Effector memory CD8-positive, alpha-beta T cell (primary cell): Measurements from ENCODE around the gene EEF2K.
A peak's percentile ranks its signal among the peaks of the same experiment; 100 is the strongest.

Experiments used
- ATAC-seq: fragments of 150-1000 bp; cut with Tn5 transposase; replicated peaks from 2 replicates; pipeline ENCODE4 v1.10.0; 2021; ENCODE audit warnings: mild to moderate bottlenecking, moderate library complexity
- DNase-seq, 3 experiments: peaks; one replicate each; pipeline ENCODE4 v3.0.0; 2021
- H3K27ac Mint-ChIP-seq, 2 donors: one replicate each; pipeline ENCODE4 v1.8.0; 2022; ENCODE audit warnings: mild to moderate bottlenecking in 2 of 2, mixed read lengths in 2 of 2, moderate library complexity in 2 of 2
- H3K27me3 Mint-ChIP-seq, 2 donors: one replicate each; pipeline ENCODE4 v1.8.0; 2022; ENCODE audit warnings: mixed read lengths in 2 of 2
- H3K36me3 Mint-ChIP-seq: one replicate; pipeline ENCODE4 v1.8.0; 2022; ENCODE audit warnings: mild to moderate bottlenecking, moderate library complexity, mixed read lengths; ENCODE audit not compliant: insufficient read depth
- H3K4me1 Mint-ChIP-seq, 2 donors: one replicate each; pipeline ENCODE4 v1.8.0; 2022; ENCODE audit warnings: low read depth in 2 of 2, mixed read lengths in 2 of 2
- H3K4me3 Mint-ChIP-seq, 2 donors: one replicate each; pipeline ENCODE4 v1.8.0; 2022; ENCODE audit warnings: mild to moderate bottlenecking in 2 of 2, mixed read lengths in 2 of 2, moderate library complexity in 2 of 2
- H3K9me3 Mint-ChIP-seq, 2 donors: one replicate each; pipeline ENCODE4 v1.8.0; 2022; ENCODE audit warnings: mixed read lengths in 2 of 2

EEF2K gene

GRCh38 chr16:22253272-22253671, 47.2 kb downstream of the EEF2K start:
- H3K27ac Mint-ChIP-seq: peak overlapping the region; percentile 74 to 82
- ATAC-seq (peak; percentile 45), DNase-seq (no peak)
- peaks cover 0 to 2% of the 10 kb centered on the region in 2 donors for H3K9me3 Mint-ChIP-seq
- H3K4me3 Mint-ChIP-seq: peak overlapping the region in 1 of 2 donors; percentile 17
- peaks cover 4 to 13% of the 10 kb centered on the region in 2 donors for H3K4me1 Mint-ChIP-seq
- no peaks in the 10 kb centered on the region for H3K27me3 Mint-ChIP-seq
- H3K36me3 Mint-ChIP-seq: peaks cover 30% of the 10 kb centered on the region

- no peak overlapping the region for H3K27ac Mint-ChIP-seq
- ATAC-seq (no peak), DNase-seq (no peak)
- H3K4me1 Mint-ChIP-seq: peaks cover 4 to 13% of the 10 kb centered on the region in 2 donors
- no peak overlapping the region for H3K4me3 Mint-ChIP-seq
- H3K9me3 Mint-ChIP-seq: peaks cover 0 to 2% of the 10 kb centered on the region in 2 donors
- peaks cover 24% of the 10 kb centered on the region for H3K36me3 Mint-ChIP-seq
- H3K27me3 Mint-ChIP-seq: no peaks in the 10 kb centered on the region
Observed at GRCh38 chr16:22255335-22255734, 49.3 kb downstream of the EEF2K start.

- Mint-ChIP-seq H3K9me3 (peaks cover 0 to 2% of the 10 kb centered on the region in 2 donors), H3K4me1 (peaks cover 4 to 15% of the 10 kb centered on the region in 2 donors), H3K27ac (peak overlapping the region in 1 of 2 donors; percentile 59), H3K4me3 (no peak overlapping the region), H3K36me3 (peaks cover 19% of the 10 kb centered on the region), H3K27me3 (no peaks in the 10 kb centered on the region)
- ATAC-seq: no peak
- DNase-seq: no peak
Observed at GRCh38 chr16:22257440-22257839, 51.4 kb downstream of the EEF2K start.

- H3K36me3 Mint-ChIP-seq: peaks cover 10% of the 10 kb centered on the region
- no peaks in the 10 kb centered on the region for H3K9me3 Mint-ChIP-seq
- no peak for ATAC-seq
- H3K27me3 Mint-ChIP-seq: no peaks in the 10 kb centered on the region
- H3K27ac Mint-ChIP-seq: peak overlapping the region in 1 of 2 donors; percentile 31
- H3K4me3 Mint-ChIP-seq: no peak overlapping the region
- no peak for DNase-seq
- H3K4me1 Mint-ChIP-seq: peaks cover 0 to 4% of the 10 kb centered on the region in 2 donors
Observed at GRCh38 chr16:22260490-22260889, 54.4 kb downstream of the EEF2K start.

- Mint-ChIP-seq H3K27ac (peak overlapping the region; percentile 42 to 78), H3K36me3 (peaks cover 5% of the 10 kb centered on the region), H3K27me3 (no peaks in the 10 kb centered on the region), H3K4me1 (peaks cover 0 to 4% of the 10 kb centered on the region in 2 donors), H3K9me3 (no peaks in the 10 kb centered on the region), H3K4me3 (peak overlapping the region in 1 of 2 donors; percentile 29)
- ATAC-seq (peak; percentile 70), DNase-seq (no peak)
Observed at GRCh38 chr16:22262460-22262859, 56.4 kb downstream of the EEF2K start.

GRCh38 chr16:22264786-22265185, 58.7 kb downstream of the EEF2K start:
- H3K36me3 Mint-ChIP-seq: peaks cover 9% of the 10 kb centered on the region
- H3K9me3 Mint-ChIP-seq: no peaks in the 10 kb centered on the region
- ATAC-seq (no peak), DNase-seq (no peak)
- peaks cover 0 to 4% of the 10 kb centered on the region in 2 donors for H3K4me1 Mint-ChIP-seq
- no peak overlapping the region for H3K4me3 Mint-ChIP-seq
- H3K27me3 Mint-ChIP-seq: no peaks in the 10 kb centered on the region
- H3K27ac Mint-ChIP-seq: no peak overlapping the region

GRCh38 chr16:22265351-22265750, 59.3 kb downstream of the EEF2K start:
- Mint-ChIP-seq H3K4me1 (peaks cover 0 to 4% of the 10 kb centered on the region in 2 donors), H3K9me3 (no peaks in the 10 kb centered on the region), H3K27me3 (no peaks in the 10 kb centered on the region), H3K4me3 (no peak overlapping the region), H3K27ac (peak overlapping the region in 1 of 2 donors; percentile 5), H3K36me3 (peaks cover 13% of the 10 kb centered on the region)
- ATAC-seq (no peak), DNase-seq (no peak)

- H3K36me3 Mint-ChIP-seq: peaks cover 13% of the 10 kb centered on the region
- H3K27me3 Mint-ChIP-seq: no peaks in the 10 kb centered on the region
- H3K4me3 Mint-ChIP-seq: no peak overlapping the region
- ATAC-seq (no peak), DNase-seq (no peak)
- no peaks in the 10 kb centered on the region for H3K9me3 Mint-ChIP-seq
- peaks cover 0 to 4% of the 10 kb centered on the region in 2 donors for H3K4me1 Mint-ChIP-seq
- peak overlapping the region in 1 of 2 donors; percentile 39 for H3K27ac Mint-ChIP-seq
Observed at GRCh38 chr16:22266546-22266945, 60.5 kb downstream of the EEF2K start.

GRCh38 chr16:22267764-22268163, 61.7 kb downstream of the EEF2K start:
- ATAC-seq (no peak), DNase-seq (no peak)
- H3K27me3 Mint-ChIP-seq: no peaks in the 10 kb centered on the region

GRCh38 chr16:22270525-22270924, 64.4 kb downstream of the EEF2K start:
- Mint-ChIP-seq H3K4me1 (no peaks in the 10 kb centered on the region), H3K27ac (peak overlapping the region in 1 of 2 donors; percentile 26), H3K9me3 (no peaks in the 10 kb centered on the region), H3K36me3 (peaks cover 16% of the 10 kb centered on the region), H3K4me3 (no peak overlapping the region), H3K27me3 (no peaks in the 10 kb centered on the region)
- no peak for DNase-seq
- no peak for ATAC-seq

More at GRCh38 chr16:22267764-22268163, 61.7 kb downstream of the EEF2K start:
- Mint-ChIP-seq H3K36me3 (peaks cover 13% of the 10 kb centered on the region), H3K4me1 (no peaks in the 10 kb centered on the region), H3K27ac (no peak overlapping the region), H3K9me3 (no peaks in the 10 kb centered on the region), H3K4me3 (no peak overlapping the region)

- no peak for DNase-seq
- Mint-ChIP-seq H3K27ac (peak overlapping the region in 1 of 2 donors; percentile 31), H3K9me3 (no peaks in the 10 kb centered on the region)
Observed at GRCh38 chr16:22272870-22273650, 67.0 kb downstream of the EEF2K start.

GRCh38 chr16:22274916-22275315, 68.8 kb downstream of the EEF2K start:
- H3K4me3 Mint-ChIP-seq: no peak overlapping the region
- H3K27me3 Mint-ChIP-seq: no peaks in the 10 kb centered on the region
- H3K4me1 Mint-ChIP-seq: no peaks in the 10 kb centered on the region
- no peak for ATAC-seq
- H3K27ac Mint-ChIP-seq: no peak overlapping the region
- no peaks in the 10 kb centered on the region for H3K9me3 Mint-ChIP-seq
- peaks cover 10% of the 10 kb centered on the region for H3K36me3 Mint-ChIP-seq
- DNase-seq: no peak

More at GRCh38 chr16:22272870-22273650, 67.0 kb downstream of the EEF2K start:
- Mint-ChIP-seq H3K27me3 (no peaks in the 10 kb centered on the region), H3K4me3 (no peak overlapping the region), H3K36me3 (peaks cover 14% of the 10 kb centered on the region), H3K4me1 (no peaks in the 10 kb centered on the region)
- ATAC-seq: no peak

GRCh38 chr16:22278441-22279230, 72.6 kb downstream of the EEF2K start:
- no peak for DNase-seq
- no peaks in the 10 kb centered on the region for H3K4me1 Mint-ChIP-seq
- H3K36me3 Mint-ChIP-seq: peaks cover 19% of the 10 kb centered on the region
- ATAC-seq: no peak
- no peaks in the 10 kb centered on the region for H3K9me3 Mint-ChIP-seq
- no peak overlapping the region for H3K4me3 Mint-ChIP-seq
- H3K27me3 Mint-ChIP-seq: no peaks in the 10 kb centered on the region
- peak overlapping the region in 1 of 2 donors; percentile 28 for H3K27ac Mint-ChIP-seq
